Choroid plexus epithelial cell (primary cell): ENCODE results near the gene CCSER1.
"Not testable (repeated sequence)": the region's sequence is repeated elsewhere in the genome, so short reads cannot be mapped to it uniquely, and the experiment has no call there.

Source experiments
- DNase-seq: peaks from one replicate; pipeline ENCODE4 v3.0.0-alpha.2; 2010; ENCODE audit warnings: low read depth
- H3K4me3 ChIP-seq: 2 replicates; pipeline ENCODE4 v1.5.1; 2011; ENCODE audit warnings: low read depth, mild to moderate bottlenecking, control low read depth, low read length, moderate library complexity
- CTCF ChIP-seq: conservative IDR thresholded peaks from 2 replicates; pipeline ENCODE4 v1.5.1; 2011; ENCODE audit warnings: low read depth, mild to moderate bottlenecking, control low read depth, inconsistent platforms, low read length, moderate library complexity

Gene CCSER1

GRCh38 chr4:90345549-90346215 lies 218.5 kb downstream of the CCSER1 start:
- H3K4me3 ChIP-seq = no peak overlapping the region
- TF ChIP-seq CTCF = no peak
- no peak for DNase-seq

GRCh38 chr4:90349636-90350035 lies 222.4 kb downstream of the CCSER1 start:
- TF ChIP-seq CTCF = no peak
- H3K4me3 ChIP-seq = no peak overlapping the region
- peak; percentile 6 for DNase-seq

- peak; percentile 69 for TF ChIP-seq CTCF
- DNase-seq = peak; percentile 91
- peak overlapping the region; percentile 3 for H3K4me3 ChIP-seq
These were observed 230.0 kb downstream of the CCSER1 start for GRCh38 chr4:90357117-90357710.

GRCh38 chr4:90375081-90375480 lies 247.9 kb downstream of the CCSER1 start:
- no peak for TF ChIP-seq CTCF
- no peak for DNase-seq
- H3K4me3 ChIP-seq = no peak overlapping the region

GRCh38 chr4:90393215-90393614 lies 266.0 kb downstream of the CCSER1 start:
- TF ChIP-seq CTCF = no peak
- H3K4me3 ChIP-seq = no peak overlapping the region
- no peak for DNase-seq

GRCh38 chr4:90403781-90404180 lies 276.6 kb downstream of the CCSER1 start:
- TF ChIP-seq CTCF = no peak
- peak; percentile 10 for DNase-seq
- H3K4me3 ChIP-seq = no peak overlapping the region

- not testable (repeated sequence) for DNase-seq, H3K4me3 ChIP-seq
These were observed 280.7 kb downstream of the CCSER1 start for GRCh38 chr4:90407897-90408296.

- H3K4me3 ChIP-seq, DNase-seq: not testable (repeated sequence)
These were observed 285.6 kb downstream of the CCSER1 start for GRCh38 chr4:90412786-90413185.
